ENCODE results near the gene RNF38. TPM values are rescaled to one million over a fixed set of nuclear protein-coding genes. Genes with fewer than 3 reads are reported as not detected.

The RNF38 gene
- total and polyA plus RNA-seq, 10 donors: 9.5 to 67.1 (median 46.4) TPM

GRCh38 chr9:36345103-36345846 is 54.8 kb downstream of the RNF38 start:
- H3K36me3 ChIP-seq: peaks cover 0 to 100% (median 72%) of the 10 kb centered on the region in 6 donors
- no peaks in the 10 kb centered on the region for H3K9me3 ChIP-seq
- WGBS, 5 donors: 93 to 95% (median 93%) methylated on average over 6 of the region's 6 CpGs
- no peak overlapping the region for H3K27ac ChIP-seq
- peaks cover 0 to 7% (median 0%) of the 10 kb centered on the region in 6 donors for H3K4me1 ChIP-seq
- TF ChIP-seq POLR2A (IDR thresholded peaks at IDR 0.05): no peak
- TF ChIP-seq POLR2AphosphoS5 (IDR thresholded peaks at IDR 0.05): no peak
- TF ChIP-seq CTCF (IDR thresholded peaks at IDR 0.05 in 8 of 11, conservative IDR thresholded peaks at IDR 0.05 in 3 of 11): no peak
- H3K4me3 ChIP-seq: no peak overlapping the region
- H3K27me3 ChIP-seq (replicated peaks in 1 of 7): no peaks in the 10 kb centered on the region
- intact Hi-C loops (cut with DNase I; ENCODE audit: low total_unique reads): no loop called here
- DNase-seq: no peak

GRCh38 chr9:36341936-36342577 is 58.0 kb downstream of the RNF38 start:
- no peaks in the 10 kb centered on the region for H3K9me3 ChIP-seq
- H3K36me3 ChIP-seq: peaks cover 0 to 100% (median 79%) of the 10 kb centered on the region in 6 donors
- DNase-seq: no peak
- H3K27ac ChIP-seq: no peak overlapping the region
- no peaks in the 10 kb centered on the region for H3K27me3 ChIP-seq (replicated peaks in 1 of 7)
- 58 to 65% (median 64%) methylated on average over 3 of the region's 3 CpGs for whole genome bisulfite sequencing, 5 donors
- intact Hi-C loops (cut with DNase I; ENCODE audit: low total_unique reads): no loop called here
- no peak overlapping the region for H3K4me3 ChIP-seq
- TF ChIP-seq POLR2AphosphoS5 (IDR thresholded peaks at IDR 0.05): no peak
- TF ChIP-seq CTCF (IDR thresholded peaks at IDR 0.05 in 8 of 11, conservative IDR thresholded peaks at IDR 0.05 in 3 of 11): no peak
- TF ChIP-seq POLR2A (IDR thresholded peaks at IDR 0.05): no peak
- H3K4me1 ChIP-seq: peaks cover 0 to 7% (median 0%) of the 10 kb centered on the region in 6 donors

- WGBS, 5 donors: 94 to 100% (median 100%) methylated on average over 1 of the region's 1 CpG
- intact Hi-C loops (cut with DNase I; ENCODE audit: low total_unique reads): loop anchor here (10.0 kb wide), 1 partner anchor 93 kb away; no protein-coding TSS in a partner anchor
- Histone ChIP-seq H3K4me1 (peaks cover 0 to 7% (median 0%) of the 10 kb centered on the region in 6 donors), H3K27me3 (replicated peaks in 1 of 7) (no peaks in the 10 kb centered on the region), H3K36me3 (peaks cover 2 to 100% (median 67%) of the 10 kb centered on the region in 6 donors), H3K9me3 (no peaks in the 10 kb centered on the region), H3K4me3 (no peak overlapping the region), H3K27ac (no peak overlapping the region)
- TF ChIP-seq CTCF (IDR thresholded peaks at IDR 0.05 in 8 of 11, conservative IDR thresholded peaks at IDR 0.05 in 3 of 11) (no peak), POLR2AphosphoS5 (IDR thresholded peaks at IDR 0.05) (no peak), POLR2A (IDR thresholded peaks at IDR 0.05) (no peak)
- DNase-seq: no peak
Observed at GRCh38 chr9:36337865-36338264, 62.2 kb downstream of the RNF38 start.

GRCh38 chr9:36337002-36337401 is 63.1 kb downstream of the RNF38 start:
- Histone ChIP-seq H3K9me3 (no peaks in the 10 kb centered on the region), H3K4me3 (no peak overlapping the region), H3K4me1 (no peaks in the 10 kb centered on the region), H3K27me3 (replicated peaks in 1 of 7) (no peaks in the 10 kb centered on the region), H3K27ac (no peak overlapping the region), H3K36me3 (peaks cover 2 to 91% (median 61%) of the 10 kb centered on the region in 6 donors)
- TF ChIP-seq POLR2AphosphoS5 (IDR thresholded peaks at IDR 0.05): no peak
- no peak for TF ChIP-seq CTCF (IDR thresholded peaks at IDR 0.05 in 8 of 11, conservative IDR thresholded peaks at IDR 0.05 in 3 of 11)
- TF ChIP-seq POLR2A (IDR thresholded peaks at IDR 0.05): no peak
- no peak for DNase-seq
- intact Hi-C loops (cut with DNase I; ENCODE audit: low total_unique reads): loop anchor here (10.0 kb wide), 1 partner anchor 92 kb away; no protein-coding TSS in a partner anchor
- whole genome bisulfite sequencing, 5 donors: 89 to 99% (median 93%) methylated on average over 2 of the region's 2 CpGs

Measured in spleen (tissue), 11 donors.